OCI-LY3 (cell line): ENCODE data around the gene ORAI1.

Experiments
- H2AFZ ChIP-seq: fragments of 200-600, 300-600 bp; shearing (Covaris generic); 2 replicates; pipeline ENCODE4 v1.6.0; 2014; ENCODE audit warnings: antibody characterized with exemption, low read depth, low read length
- H3K27ac ChIP-seq: fragments of 200-600, 300-600 bp; sonication (generic); 2 replicates; pipeline ENCODE4 v1.5.1; 2014; ENCODE audit warnings: mild to moderate bottlenecking, low read length, moderate library complexity, mixed read lengths
- H3K27me3 ChIP-seq: fragments of 200-600, 300-600 bp; sonication (generic); 2 replicates; pipeline ENCODE4 v1.6.1; 2014; ENCODE audit warnings: low read depth, low read length, mixed read lengths
- H3K36me3 ChIP-seq: fragments of 200-600, 300-600 bp; sonication (generic); replicated peaks from 2 replicates; pipeline ENCODE3; 2014; ENCODE audit warnings: low read depth, low read length, mixed read lengths
- H3K4me1 ChIP-seq: fragments of 300-600, 200-600 bp; sonication (generic); 2 replicates; pipeline ENCODE4 v1.6.1; 2014; ENCODE audit warnings: low read length, mixed read lengths
- H3K4me2 ChIP-seq: fragments of 200-600, 300-600 bp; sonication (generic); 2 replicates; pipeline ENCODE4 v1.6.1; 2014; ENCODE audit warnings: low read length, mixed read lengths
- H3K4me3 ChIP-seq: fragments of 300-600, 200-600 bp; sonication (generic); 2 replicates; pipeline ENCODE4 v1.5.1; 2014; ENCODE audit warnings: antibody characterized with exemption, mild to moderate bottlenecking, low read length, moderate library complexity
- H3K79me2 ChIP-seq: fragments of 300-600, 200-600 bp; shearing (Covaris generic); 2 replicates; pipeline ENCODE4 v1.6.1; 2014; ENCODE audit warnings: mild to moderate bottlenecking, low read length, mixed read lengths
- H3K9ac ChIP-seq: fragments of 300-600, 200-600 bp; shearing (Covaris generic); 2 replicates; pipeline ENCODE4 v1.6.0; 2014; ENCODE audit warnings: mild to moderate bottlenecking, low read length, moderate library complexity
- H3K9me3 ChIP-seq: fragments of 200-600, 300-600 bp; shearing (Covaris generic); 2 replicates; pipeline ENCODE4 v1.6.1; 2014; ENCODE audit warnings: low read length, mixed read lengths; ENCODE audit not compliant: insufficient read depth
- H4K20me1 ChIP-seq: fragments of 200-600, 300-600 bp; sonication (generic); 2 replicates; pipeline ENCODE4 v1.6.1; 2016; ENCODE audit warnings: low read length, mixed read lengths; ENCODE audit not compliant: insufficient read depth
- CTCF ChIP-seq: fragments of 200-600, 300-600 bp; sonication (generic); IDR thresholded peaks from 2 replicates; pipeline ENCODE4 v1.5.1; 2014; ENCODE audit warnings: antibody characterized with exemption, low read length, low read depth
- EZH2phosphoT487 ChIP-seq: fragments of 200-600 bp; shearing (Covaris generic); IDR thresholded peaks from 2 replicates; pipeline ENCODE4 v1.6.1; 2018; ENCODE audit warnings: antibody characterized with exemption, mixed run types, low read depth

Gene ORAI1

GRCh38 chr12:121652767-121653497 lies 26.6 kb downstream of the ORAI1 start:
- Histone ChIP-seq H3K79me2 (no peaks in the 10 kb centered on the region), H2AFZ (no peak overlapping the region), H3K27me3 (no peaks in the 10 kb centered on the region), H4K20me1 (no peaks in the 10 kb centered on the region), H3K27ac (no peak overlapping the region), H3K9ac (no peak overlapping the region), H3K9me3 (no peaks in the 10 kb centered on the region), H3K4me2 (no peak overlapping the region), H3K4me3 (no peak overlapping the region), H3K36me3 (no peaks in the 10 kb centered on the region), H3K4me1 (no peaks in the 10 kb centered on the region)
- no peak for TF ChIP-seq EZH2phosphoT487
- TF ChIP-seq CTCF, result no peak

- Histone ChIP-seq H3K9me3 (no peaks in the 10 kb centered on the region), H4K20me1 (no peaks in the 10 kb centered on the region), H3K36me3 (no peaks in the 10 kb centered on the region), H3K27ac (no peak overlapping the region), H3K4me2 (no peak overlapping the region), H3K9ac (no peak overlapping the region), H3K4me3 (no peak overlapping the region), H3K27me3 (no peaks in the 10 kb centered on the region), H3K79me2 (no peaks in the 10 kb centered on the region), H2AFZ (no peak overlapping the region), H3K4me1 (peaks cover 6% of the 10 kb centered on the region)
- TF ChIP-seq EZH2phosphoT487 (no peak), CTCF (no peak)
Observed at GRCh38 chr12:121653999-121654398, 27.7 kb downstream of the ORAI1 start.

GRCh38 chr12:121656122-121656521 lies 29.8 kb downstream of the ORAI1 start:
- H3K27me3 ChIP-seq, result no peaks in the 10 kb centered on the region
- no peaks in the 10 kb centered on the region for H4K20me1 ChIP-seq

More at GRCh38 chr12:121656122-121656521, 29.8 kb downstream of the ORAI1 start:
- no peak overlapping the region for H3K4me2 ChIP-seq
- no peak overlapping the region for H3K9ac ChIP-seq
- H3K79me2 ChIP-seq, result no peaks in the 10 kb centered on the region
- H3K4me3 ChIP-seq, result no peak overlapping the region
- no peak overlapping the region for H3K27ac ChIP-seq
- H2AFZ ChIP-seq, result no peak overlapping the region
- no peaks in the 10 kb centered on the region for H3K9me3 ChIP-seq
- peaks cover 9% of the 10 kb centered on the region for H3K4me1 ChIP-seq
- TF ChIP-seq EZH2phosphoT487 (no peak), CTCF (no peak)
- H3K36me3 ChIP-seq, result no peaks in the 10 kb centered on the region
